Breast epithelium (tissue), 3 donors: ENCODE data around the gene PHACTR1.

Experiments used
- CTCF ChIP-seq, 3 donors: fragments of 450-650 bp; IDR thresholded peaks; one replicate each; pipeline ENCODE4 v1.5.1; 2016 to 2017; ENCODE audit warnings: antibody characterized with exemption in 3 of 3, mild to moderate bottlenecking in 3 of 3, moderate library complexity in 3 of 3
- POLR2A ChIP-seq: fragments of 450-650 bp; IDR thresholded peaks from one replicate; pipeline ENCODE4 v1.6.1; 2016; ENCODE audit warnings: antibody characterized with exemption, mild to moderate bottlenecking, moderate library complexity

GRCh38 chr6:12716298-12716916 lies at the start of gene PHACTR1:
- no peak for TF ChIP-seq POLR2A
- no peak for TF ChIP-seq CTCF (IDR thresholded peaks at IDR 0.05)
